HG03521 (cell line): ENCODE data around the gene ARSA.
A peak's percentile ranks its signal among the peaks of the same experiment; 100 is the strongest.
"Not testable (repeated sequence)": the region's sequence is repeated elsewhere in the genome, so short reads cannot be mapped to it uniquely, and the experiment has no call there.

Source experiments
- ATAC-seq: cut with Tn5 transposase; IDR thresholded peaks from one replicate; pipeline ENCODE4 v1.9.1; 2021; ENCODE audit warnings: mild to moderate bottlenecking, moderate library complexity; ENCODE audit not compliant: unreplicated experiment

ARSA gene

GRCh38 chr22:50624347-50625130 is 3.4 kb downstream of the ARSA start:
- ATAC-seq, result no peak

DNA sequence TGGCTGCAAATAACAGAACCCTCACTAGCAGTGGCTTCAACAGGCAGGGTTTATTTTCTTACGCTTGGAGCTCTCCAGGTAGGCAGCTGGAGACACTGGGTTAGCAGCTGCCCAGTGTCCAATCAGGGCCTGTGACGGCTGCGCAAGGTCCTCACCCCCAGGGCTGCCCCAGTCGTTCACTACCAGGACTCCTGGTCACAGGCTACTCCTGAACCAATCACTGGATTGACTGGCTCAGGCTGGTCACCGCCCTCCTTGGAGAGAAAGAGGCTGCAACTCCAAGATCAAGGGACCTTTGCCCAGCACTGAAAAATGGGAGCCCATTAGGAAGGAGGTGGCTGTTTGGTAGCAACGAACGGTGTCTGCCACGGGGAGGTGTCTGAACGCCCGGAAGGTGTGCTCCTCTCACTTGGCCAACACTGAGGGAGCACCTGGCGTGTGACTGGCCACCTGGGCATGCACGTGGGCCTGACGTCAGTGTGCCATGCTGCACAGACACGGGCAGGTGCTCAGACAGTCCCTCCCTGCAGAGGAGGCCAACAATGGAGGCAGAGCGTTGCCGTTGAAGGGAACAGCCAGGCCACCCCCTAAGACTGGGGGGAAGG is 5.1 kb downstream of the ARSA start:
- ATAC-seq, result no peak

DNA sequence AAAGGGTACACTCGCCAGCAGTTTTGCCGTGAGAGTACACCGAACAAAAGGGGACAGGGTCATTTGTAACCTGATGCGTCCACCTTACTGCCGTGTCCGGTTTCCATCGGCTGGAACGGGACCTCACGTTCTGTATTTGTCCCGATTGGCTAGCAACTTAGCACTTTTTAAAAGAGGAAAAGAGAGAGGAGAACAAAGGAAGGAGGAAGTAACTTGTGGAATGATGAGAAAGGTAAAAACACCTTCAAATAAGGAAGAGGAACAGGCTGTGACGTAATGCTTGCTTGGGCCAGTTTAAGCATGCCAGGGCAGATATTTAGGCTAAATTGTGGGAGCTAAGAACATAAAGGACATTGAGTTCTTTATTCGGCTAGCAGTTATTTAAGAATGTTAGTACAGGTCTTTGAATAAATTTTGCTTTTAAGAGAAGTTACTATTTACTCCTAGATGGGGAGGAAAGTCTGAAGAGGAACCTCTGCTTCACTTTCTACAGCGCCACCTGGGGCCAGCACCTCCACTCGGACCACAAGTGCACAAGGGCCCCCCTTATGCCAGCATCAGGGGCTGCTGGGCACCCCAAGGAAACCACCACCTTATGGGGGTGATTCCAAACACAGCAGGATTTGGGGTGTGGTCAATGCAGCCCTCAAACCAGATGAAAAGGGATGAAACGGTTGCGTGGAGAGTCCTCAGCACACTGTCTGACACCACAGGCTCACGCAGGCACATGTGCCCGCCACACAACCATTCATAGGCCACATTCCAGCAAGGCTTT is 5.8 kb downstream of the ARSA start:
- no peak for ATAC-seq

- ATAC-seq, result no peak
These were observed 6.5 kb downstream of the ARSA start for GRCh38 chr22:50621356-50621880.

DNA sequence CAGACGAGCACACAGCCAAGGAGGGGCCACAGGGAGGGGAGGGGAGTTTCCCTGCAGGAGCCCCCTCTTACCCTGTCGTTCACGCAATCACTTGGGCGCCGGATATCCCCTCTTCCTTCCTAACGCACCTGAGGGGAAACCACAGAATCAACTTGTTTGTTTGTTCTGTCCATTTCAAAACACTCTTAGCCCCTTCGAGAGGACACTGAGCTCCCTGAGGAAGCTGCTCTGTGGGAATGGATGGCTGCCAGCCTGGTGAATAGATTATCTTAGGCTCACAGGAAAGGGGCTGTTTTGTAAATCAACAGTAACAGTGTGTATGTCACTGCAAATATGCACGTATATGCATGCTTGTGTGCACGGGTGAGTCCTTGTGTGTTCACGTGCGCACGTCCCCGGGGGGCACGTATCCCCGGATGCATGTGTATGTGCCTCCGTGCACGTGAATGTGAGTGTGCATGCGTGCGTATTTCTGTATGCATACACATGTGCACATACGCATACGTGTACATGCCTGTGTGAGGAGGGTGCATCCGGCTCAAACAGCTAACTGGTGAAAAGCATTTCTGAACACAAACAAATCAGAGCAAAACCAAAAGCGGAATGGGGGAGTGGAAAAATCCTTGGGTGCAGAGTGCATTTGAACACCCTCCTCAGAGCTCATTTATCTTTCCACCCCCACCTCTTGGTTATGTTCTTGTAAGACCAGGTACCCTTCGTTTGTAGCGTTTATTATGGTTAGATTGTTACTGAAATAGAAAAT is 7.2 kb downstream of the ARSA start:
- peak; percentile 61 for ATAC-seq

GRCh38 chr22:50614296-50614695 is 13.7 kb downstream of the ARSA start:
- ATAC-seq, result not testable (repeated sequence)

DNA sequence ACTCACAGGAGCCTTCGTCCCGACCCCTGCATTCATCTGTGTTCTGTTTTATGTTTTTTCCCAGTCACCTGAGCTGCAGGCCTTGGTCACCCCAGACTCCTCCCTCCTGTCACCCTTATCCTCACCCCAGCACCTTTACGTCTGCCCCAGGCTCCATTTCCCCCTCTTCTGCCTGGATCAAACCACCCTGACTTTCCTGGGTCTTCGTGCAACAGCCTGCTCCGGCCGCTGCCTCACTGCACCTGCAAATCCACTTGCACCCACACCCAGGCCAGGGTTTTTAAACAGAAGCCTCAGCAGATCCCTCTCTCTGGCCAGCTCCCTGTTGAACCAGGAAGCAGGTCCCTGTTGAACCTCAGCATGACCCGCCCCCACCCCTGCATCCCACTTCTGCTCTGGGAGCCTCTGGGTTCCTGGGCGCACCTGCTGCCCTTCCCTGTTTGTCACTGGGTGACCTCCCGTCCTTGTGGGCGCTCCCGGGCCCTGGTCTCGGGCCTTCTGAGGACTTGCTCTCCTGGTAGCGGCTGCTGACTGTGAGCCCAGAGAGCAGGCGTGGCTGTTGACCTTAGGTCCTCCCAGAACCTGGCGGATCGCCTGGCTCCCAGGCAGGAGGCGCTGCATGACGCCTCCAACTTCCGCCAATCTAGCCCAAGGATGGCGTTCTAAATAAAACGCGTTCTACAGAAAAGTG is 14.5 kb downstream of the ARSA start:
- ATAC-seq, result no peak

GRCh38 chr22:50612528-50613221 is 15.3 kb downstream of the ARSA start:
- ATAC-seq, result no peak

GRCh38 chr22:50612168-50612527 is 15.8 kb downstream of the ARSA start:
- ATAC-seq, result no peak

GRCh38 chr22:50611341-50612060 is 16.5 kb downstream of the ARSA start:
- ATAC-seq, result no peak

DNA sequence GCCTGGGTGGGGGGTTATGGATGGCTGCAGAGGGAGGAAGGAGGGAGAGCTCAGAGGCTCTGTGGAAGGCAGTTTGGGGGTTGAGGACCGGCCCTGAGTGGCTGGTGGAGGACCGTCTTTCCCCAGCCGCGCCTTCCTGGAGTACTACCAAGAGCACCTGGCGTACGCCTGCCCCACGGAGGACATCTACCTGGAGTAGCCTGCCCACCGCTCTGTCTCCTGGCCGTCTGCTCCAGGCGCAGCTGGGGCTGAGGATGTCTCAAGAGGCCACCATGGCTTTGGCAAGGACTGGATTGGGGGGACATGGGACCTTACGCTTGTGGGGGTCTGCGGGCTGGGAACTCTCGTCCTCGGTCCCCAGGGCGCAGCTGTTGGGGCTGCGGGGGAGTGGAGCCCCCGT is 17.4 kb downstream of the ARSA start:
- ATAC-seq, result no peak

DNA sequence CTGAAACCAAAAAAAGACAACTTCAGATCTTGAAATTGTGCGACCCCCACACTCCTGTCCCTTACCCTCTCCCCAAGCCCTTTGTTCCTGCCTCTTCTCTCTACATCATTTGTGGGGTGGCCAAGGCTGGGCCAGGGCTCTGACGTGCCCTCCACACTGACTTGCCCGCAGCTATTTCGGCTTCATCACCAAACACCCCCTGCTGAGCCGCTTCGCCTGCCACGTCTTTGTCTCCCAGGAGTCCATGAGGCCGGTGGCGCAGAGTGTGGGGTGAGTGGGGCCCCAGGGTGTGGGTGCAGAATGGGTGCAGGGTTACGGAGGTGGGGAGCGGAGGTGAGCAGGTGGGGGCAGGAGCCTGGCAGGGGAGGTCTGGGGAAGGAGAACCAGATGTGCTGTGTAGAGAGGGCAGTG is 17.9 kb downstream of the ARSA start:
- ATAC-seq, result no peak

- ATAC-seq, result no peak
These were observed 18.4 kb downstream of the ARSA start for GRCh38 chr22:50609599-50609998.

DNA sequence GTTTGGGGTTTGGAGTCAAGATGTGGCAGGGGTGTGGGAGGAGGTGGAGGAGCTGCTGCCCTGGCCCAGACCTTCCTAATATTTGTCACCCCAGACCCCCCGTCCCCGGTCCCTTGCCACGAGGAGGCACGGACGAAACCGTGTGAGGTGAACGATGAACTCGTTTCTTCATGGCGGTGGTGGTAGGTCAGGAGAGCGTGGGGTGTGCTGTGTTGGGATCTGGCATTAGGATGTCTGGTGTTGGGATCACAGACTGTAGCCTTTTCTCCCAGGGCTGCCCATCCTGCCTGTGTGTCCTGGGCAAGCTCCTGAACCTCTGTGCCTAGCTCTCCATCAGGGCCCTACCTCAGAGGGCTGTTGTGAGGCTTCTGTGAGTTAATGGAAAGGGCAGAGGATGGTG is 19.0 kb downstream of the ARSA start:
- no peak for ATAC-seq

DNA sequence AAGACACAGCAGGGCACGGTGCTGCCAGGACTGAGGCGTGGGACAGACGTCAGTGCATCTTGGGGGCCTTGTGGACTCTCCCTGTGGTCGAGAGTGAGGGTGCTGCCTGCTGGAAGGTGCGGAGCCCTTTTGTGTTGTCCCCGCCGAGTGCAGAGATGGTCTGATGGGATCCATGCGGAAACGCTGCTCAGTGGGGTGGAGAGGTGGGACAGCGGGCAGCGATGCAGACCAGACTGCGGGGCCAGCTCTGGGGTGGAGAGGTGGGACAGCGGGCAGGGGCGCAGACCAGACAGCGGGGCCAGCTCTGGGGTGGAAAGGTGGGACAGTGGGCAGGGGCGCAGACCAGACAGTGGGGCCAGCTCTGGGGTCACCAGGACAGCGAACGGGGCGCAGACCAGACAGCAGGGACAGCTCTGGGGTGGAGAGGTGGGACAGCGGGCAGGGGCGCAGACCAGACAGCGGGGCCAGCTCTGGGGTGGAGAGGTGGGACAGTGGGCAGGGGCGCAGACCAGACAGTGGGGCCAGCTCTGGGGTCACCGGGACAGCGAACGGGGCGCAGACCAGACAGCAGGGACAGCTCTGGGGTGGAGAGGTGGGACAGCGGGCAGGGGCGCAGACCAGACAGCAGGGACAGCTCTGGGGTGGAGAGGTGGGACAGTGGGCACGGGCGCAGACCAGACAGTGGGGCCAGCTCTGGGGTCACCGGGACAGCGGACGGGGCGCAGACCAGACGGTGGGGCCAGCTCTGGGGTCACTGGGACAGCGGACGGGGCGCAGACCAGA is 19.7 kb downstream of the ARSA start:
- not testable (repeated sequence) for ATAC-seq

GRCh38 chr22:50607659-50608020 is 20.3 kb downstream of the ARSA start:
- ATAC-seq, result no peak

GRCh38 chr22:50606946-50607658 is 20.9 kb downstream of the ARSA start:
- no peak for ATAC-seq
